DOHH2 (cell line): Measurements from ENCODE around the gene ADAM10.

ENCODE experiments used
- EZH2phosphoT487 ChIP-seq: fragments of 200-600 bp; sonication (generic); IDR thresholded peaks from 2 replicates; pipeline ENCODE4 v1.6.1; 2017; ENCODE audit warnings: borderline replicate concordance, mild to moderate bottlenecking, antibody characterized with exemption, low read length, moderate library complexity, mixed read lengths
- TF ChIP-seq, protein P1 (sequence below): fragments of 200-600 bp; sonication (generic); IDR thresholded peaks from one replicate; pipeline ENCODE4 v1.5.1; 2014; ENCODE audit warnings: antibody characterized with exemption, mild to moderate bottlenecking, low read depth, low read length; ENCODE audit not compliant: poor library complexity, severe bottlenecking

GRCh38 chr15:58558777-58559176 is 190.7 kb downstream of the ADAM10 start:
- TF ChIP-seq, protein P1, sequence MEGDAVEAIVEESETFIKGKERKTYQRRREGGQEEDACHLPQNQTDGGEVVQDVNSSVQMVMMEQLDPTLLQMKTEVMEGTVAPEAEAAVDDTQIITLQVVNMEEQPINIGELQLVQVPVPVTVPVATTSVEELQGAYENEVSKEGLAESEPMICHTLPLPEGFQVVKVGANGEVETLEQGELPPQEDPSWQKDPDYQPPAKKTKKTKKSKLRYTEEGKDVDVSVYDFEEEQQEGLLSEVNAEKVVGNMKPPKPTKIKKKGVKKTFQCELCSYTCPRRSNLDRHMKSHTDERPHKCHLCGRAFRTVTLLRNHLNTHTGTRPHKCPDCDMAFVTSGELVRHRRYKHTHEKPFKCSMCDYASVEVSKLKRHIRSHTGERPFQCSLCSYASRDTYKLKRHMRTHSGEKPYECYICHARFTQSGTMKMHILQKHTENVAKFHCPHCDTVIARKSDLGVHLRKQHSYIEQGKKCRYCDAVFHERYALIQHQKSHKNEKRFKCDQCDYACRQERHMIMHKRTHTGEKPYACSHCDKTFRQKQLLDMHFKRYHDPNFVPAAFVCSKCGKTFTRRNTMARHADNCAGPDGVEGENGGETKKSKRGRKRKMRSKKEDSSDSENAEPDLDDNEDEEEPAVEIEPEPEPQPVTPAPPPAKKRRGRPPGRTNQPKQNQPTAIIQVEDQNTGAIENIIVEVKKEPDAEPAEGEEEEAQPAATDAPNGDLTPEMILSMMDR, result no peak
- no peak for TF ChIP-seq EZH2phosphoT487
